HepG2 (cell line): ENCODE results near the gene PPP1R3F. TPM values are rescaled to one million over a fixed set of nuclear protein-coding genes. Genes with fewer than 3 reads are reported as not detected.

Experiments
- ATAC-seq: fragments of 200-7000 bp; cut with Tn5 transposase; 3 replicates; pipeline ENCODE4 v1.9.1; 2020; ENCODE audit warnings: mild to moderate bottlenecking, moderate library complexity
- BruUV-seq: library from RNA; stranded (reverse); fragments of 400-500 nt; replicated peaks from 2 replicates; lab custom pipeline; 2021; lab: Mats Ljungman, UMichigan
- CTCF ChIA-PET: fragments of 300-600 bp; formaldehyde crosslinking; extraction: SDS; loops from one replicate; lab custom pipeline; 2021; ENCODE audit warnings: low total read pairs, inconsistent platforms, low intra/inter-chr PET ratio; lab: Yijun Ruan, JAX
- POLR2A ChIA-PET: fragments of 350-600 bp; sonication (Branson Sonifier 250); formaldehyde crosslinking; loops from one replicate; lab custom pipeline; 2020; ENCODE audit warnings: antibody characterized with exemption, inconsistent platforms; lab: Yijun Ruan, JAX
- DNase-seq: peaks from one replicate; pipeline ENCODE4 v3.0.0-alpha.2; 2015; ENCODE audit warnings: low spot score
- FAIRE-seq: peaks from 3 replicates; lab custom pipeline; 2011; peaks lifted over from hg19 to GRCh38; lab: Jason Lieb, UNC
- H2AFZ ChIP-seq: one replicate; pipeline ENCODE4 v1.6.1; 2011; ENCODE audit warnings: low read length, inconsistent platforms
- H3K27ac ChIP-seq: fragments of 300-600 bp; 3 replicates; pipeline ENCODE4 v1.8.0; 2011; ENCODE audit warnings: mixed run types, mild to moderate bottlenecking, mixed read lengths, low read length, inconsistent platforms; ENCODE audit not compliant: insufficient read depth; ENCODE audit errors: extremely low read length
- H3K27me3 ChIP-seq, 2 experiments: fragments of 200-600 bp in 1 of 2; 2 replicates in 1 of 2; 3 replicates in 1 of 2; pipeline versions ENCODE4 v1.6.0 to v1.8.0; 2011; ENCODE audit warnings: low read length in 2 of 2, mild to moderate bottlenecking in 2 of 2, moderate library complexity in 2 of 2, inconsistent platforms in 1 of 2; ENCODE audit not compliant: insufficient read depth in 2 of 2, control insufficient read depth in 1 of 2
- H3K36me3 ChIP-seq, 2 experiments: fragments of 200-600 bp in 1 of 2; replicated peaks in 1 of 2; 2 replicates in 1 of 2; 3 replicates in 1 of 2; pipeline versions ENCODE4 v1.5.1 to v1.8.0; 2011; ENCODE audit warnings: low read length in 2 of 2, inconsistent platforms in 1 of 2; ENCODE audit not compliant: insufficient read depth in 2 of 2, control insufficient read depth in 1 of 2
- H3K4me1 ChIP-seq: 2 replicates; pipeline ENCODE4 v1.5.1; 2012; ENCODE audit warnings: low read length, inconsistent platforms; ENCODE audit not compliant: insufficient read depth
- H3K4me2 ChIP-seq: 2 replicates; pipeline ENCODE4 v1.6.0; 2011; ENCODE audit warnings: low read depth, low read length, inconsistent platforms
- H3K4me3 ChIP-seq, 3 experiments: fragments of 200-600 bp in 1 of 3; sonication (generic), shearing (Covaris generic) in 1 of 3; replicated peaks in 1 of 3; 2 replicates each; pipeline ENCODE4 v1.5.1; 2011 to 2016; ENCODE audit warnings: low read length in 3 of 3, inconsistent platforms in 2 of 3, low read depth in 2 of 3, mild to moderate bottlenecking in 2 of 3, control low read depth in 1 of 3, mixed read lengths in 1 of 3; ENCODE audit not compliant: insufficient read depth in 1 of 3
- H3K79me2 ChIP-seq: one replicate; pipeline ENCODE4 v1.6.1; 2011; ENCODE audit warnings: low read length, inconsistent platforms; ENCODE audit not compliant: insufficient read depth
- H3K9ac ChIP-seq: 2 replicates; pipeline ENCODE4 v1.6.0; 2011; ENCODE audit warnings: mild to moderate bottlenecking, low read depth, low read length, inconsistent platforms; ENCODE audit not compliant: insufficient read depth
- H3K9me3 ChIP-seq: 2 replicates; pipeline ENCODE4 v1.5.1; 2012; ENCODE audit warnings: mild to moderate bottlenecking, low read length
- H4K20me1 ChIP-seq: 2 replicates; pipeline ENCODE4 v1.6.0; 2011; ENCODE audit warnings: inconsistent platforms, mild to moderate bottlenecking, low read length, moderate library complexity; ENCODE audit not compliant: insufficient read depth
- RNF2 ChIP-seq: fragments of 450-650 bp; conservative IDR thresholded peaks from 2 replicates; pipeline ENCODE4 v1.6.1; 2016; ENCODE audit warnings: low read depth
- ZNF121 ChIP-seq: sonication (generic); formaldehyde crosslinking; IDR thresholded peaks from 2 replicates; pipeline ENCODE4 v1.5.0; 2020; ENCODE audit warnings: mild to moderate bottlenecking, missing genetic modification reagents
- in situ Hi-C: cut with HindIII; loops from 2 replicates; pipeline ENCODE4 v1.10.0; 2017; ENCODE audit warnings: low pct_unique_long_range_greater_than_20kb; ENCODE audit not compliant: extremely low pct_ligation_motif_present
- intact Hi-C: fragments of 100-400 bp; cut with micrococcal nuclease; formaldehyde crosslinking; loops from one replicate; pipeline ENCODE4 v1.10.0; 2022; ENCODE audit not compliant: unreplicated experiment
- polyA plus RNA-seq, 8 experiments: library from polyadenylated mRNA; depleted of rRNA in 3 of 8; stranded (reverse) in 7 of 8; unstranded in 1 of 8; fragments of >200 nt; fragmentation: Illumina TruSeq in 4 of 8; extraction: Trizol in 4 of 8; gene quantifications; 2 replicates each; pipeline versions ENCODE4 v1.2.1 to v1.2.3, GENCODE V29; 2011 to 2016; ENCODE audit warnings: low read depth in 4 of 8, missing spikeins in 1 of 8, mixed read lengths in 1 of 8; ENCODE audit not compliant: insufficient read depth in 1 of 8
- total RNA-seq, 5 experiments: library from RNA; depleted of rRNA; stranded (reverse); fragments of >200 nt; fragmentation: Illumina TruSeq; extraction: Trizol; gene quantifications; 2 replicates each; pipeline ENCODE4 v1.2.3, GENCODE V29; 2016; ENCODE audit warnings: low read depth in 1 of 5
- TF ChIP-seq, protein P1 (sequence below), 2 experiments: fragments of 450-650 bp in 1 of 2; sonication (generic) in 1 of 2; formaldehyde crosslinking in 1 of 2; IDR thresholded peaks; 2 replicates each; pipeline versions ENCODE4 v1.6.1 to v1.8.0; 2016 to 2022; ENCODE audit warnings: antibody characterized with exemption in 1 of 2, mild to moderate bottlenecking in 1 of 2, missing genetic modification reagents in 1 of 2
- TF ChIP-seq, protein P2 (sequence below): sonication (generic); formaldehyde crosslinking; IDR thresholded peaks from 2 replicates; pipeline ENCODE4 v1.4.0; 2020; ENCODE audit warnings: missing genetic modification reagents

Gene PPP1R3F
- total and polyA plus RNA-seq, 2 of the 13 experiments (the other 11 are each of a cell fraction or from before 2014, with no cell fraction given): 0.82 to 0.84 TPM

DNA sequence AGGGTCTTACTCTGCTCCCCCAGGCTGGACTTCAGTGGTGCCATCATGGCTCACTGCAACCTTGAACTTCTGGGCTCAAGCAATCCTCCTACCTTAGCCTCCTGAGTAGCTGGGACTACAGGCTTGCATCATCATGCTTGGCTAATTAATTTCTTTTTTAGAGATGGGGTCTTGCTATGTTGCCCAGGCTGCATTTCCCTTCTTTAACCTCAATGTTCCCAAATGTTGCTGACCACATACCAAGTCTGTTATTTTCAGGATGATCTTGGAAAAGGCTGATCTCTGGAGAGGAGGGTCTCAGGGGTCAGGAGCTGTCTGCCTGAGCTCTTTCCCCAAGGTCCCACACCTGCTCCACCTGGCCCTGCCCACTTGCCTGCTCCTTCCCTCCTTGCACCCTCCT is 49.5 kb upstream of the PPP1R3F start:
- no peak for FAIRE-seq

More for the DNA sequence above, 49.5 kb upstream of the PPP1R3F start:
- H3K27ac ChIP-seq: no peak overlapping the region
- H4K20me1 ChIP-seq: no peaks in the 10 kb centered on the region
- ChIA-PET POLR2A (no interaction called here), CTCF (no interaction called here)
- DNase-seq (no peak), ATAC-seq (no peak)
- H3K9ac ChIP-seq: no peak overlapping the region
- no peak overlapping the region for H3K4me3 ChIP-seq
- no peak overlapping the region for H2AFZ ChIP-seq
- no peaks in the 10 kb centered on the region for H3K9me3 ChIP-seq
- in situ Hi-C loops: no loop called here
- intact Hi-C loops: no loop called here
- TF ChIP-seq ZNF121 (CRISPR knock-in tag): 0 out of 2 replicates have a peak, but pooled peaks have one; percentile 36
- TF ChIP-seq RNF2: no peak
- TF ChIP-seq, protein P1, sequence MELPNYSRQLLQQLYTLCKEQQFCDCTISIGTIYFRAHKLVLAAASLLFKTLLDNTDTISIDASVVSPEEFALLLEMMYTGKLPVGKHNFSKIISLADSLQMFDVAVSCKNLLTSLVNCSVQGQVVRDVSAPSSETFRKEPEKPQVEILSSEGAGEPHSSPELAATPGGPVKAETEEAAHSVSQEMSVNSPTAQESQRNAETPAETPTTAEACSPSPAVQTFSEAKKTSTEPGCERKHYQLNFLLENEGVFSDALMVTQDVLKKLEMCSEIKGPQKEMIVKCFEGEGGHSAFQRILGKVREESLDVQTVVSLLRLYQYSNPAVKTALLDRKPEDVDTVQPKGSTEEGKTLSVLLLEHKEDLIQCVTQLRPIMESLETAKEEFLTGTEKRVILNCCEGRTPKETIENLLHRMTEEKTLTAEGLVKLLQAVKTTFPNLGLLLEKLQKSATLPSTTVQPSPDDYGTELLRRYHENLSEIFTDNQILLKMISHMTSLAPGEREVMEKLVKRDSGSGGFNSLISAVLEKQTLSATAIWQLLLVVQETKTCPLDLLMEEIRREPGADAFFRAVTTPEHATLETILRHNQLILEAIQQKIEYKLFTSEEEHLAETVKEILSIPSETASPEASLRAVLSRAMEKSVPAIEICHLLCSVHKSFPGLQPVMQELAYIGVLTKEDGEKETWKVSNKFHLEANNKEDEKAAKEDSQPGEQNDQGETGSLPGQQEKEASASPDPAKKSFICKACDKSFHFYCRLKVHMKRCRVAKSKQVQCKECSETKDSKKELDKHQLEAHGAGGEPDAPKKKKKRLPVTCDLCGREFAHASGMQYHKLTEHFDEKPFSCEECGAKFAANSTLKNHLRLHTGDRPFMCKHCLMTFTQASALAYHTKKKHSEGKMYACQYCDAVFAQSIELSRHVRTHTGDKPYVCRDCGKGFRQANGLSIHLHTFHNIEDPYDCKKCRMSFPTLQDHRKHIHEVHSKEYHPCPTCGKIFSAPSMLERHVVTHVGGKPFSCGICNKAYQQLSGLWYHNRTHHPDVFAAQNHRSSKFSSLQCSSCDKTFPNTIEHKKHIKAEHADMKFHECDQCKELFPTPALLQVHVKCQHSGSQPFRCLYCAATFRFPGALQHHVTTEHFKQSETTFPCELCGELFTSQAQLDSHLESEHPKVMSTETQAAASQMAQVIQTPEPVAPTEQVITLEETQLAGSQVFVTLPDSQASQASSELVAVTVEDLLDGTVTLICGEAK (IDR thresholded peaks at IDR 0.05): no peak
- TF ChIP-seq, protein P1 (CRISPR knock-in tag; IDR thresholded peaks at IDR 0.05): no peak
- TF ChIP-seq, protein P2, sequence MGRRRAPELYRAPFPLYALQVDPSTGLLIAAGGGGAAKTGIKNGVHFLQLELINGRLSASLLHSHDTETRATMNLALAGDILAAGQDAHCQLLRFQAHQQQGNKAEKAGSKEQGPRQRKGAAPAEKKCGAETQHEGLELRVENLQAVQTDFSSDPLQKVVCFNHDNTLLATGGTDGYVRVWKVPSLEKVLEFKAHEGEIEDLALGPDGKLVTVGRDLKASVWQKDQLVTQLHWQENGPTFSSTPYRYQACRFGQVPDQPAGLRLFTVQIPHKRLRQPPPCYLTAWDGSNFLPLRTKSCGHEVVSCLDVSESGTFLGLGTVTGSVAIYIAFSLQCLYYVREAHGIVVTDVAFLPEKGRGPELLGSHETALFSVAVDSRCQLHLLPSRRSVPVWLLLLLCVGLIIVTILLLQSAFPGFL (CRISPR knock-in tag): no peak
- no TSS peak for BruUV-seq
- H3K27me3 ChIP-seq: no peaks in the 10 kb centered on the region
- no peaks in the 10 kb centered on the region for H3K4me1 ChIP-seq
- H3K36me3 ChIP-seq: no peaks in the 10 kb centered on the region
- H3K79me2 ChIP-seq: no peaks in the 10 kb centered on the region
- no peak overlapping the region for H3K4me2 ChIP-seq
